Measurements from ENCODE around the gene CDH23.

GRCh38 chr10:71684356-71685173, 287.8 kb downstream of the CDH23 start:
- no peak for TF ChIP-seq POLR2AphosphoS5 (IDR thresholded peaks at IDR 0.05)
- peak in 2 of 5 experiments; percentile 7 to 21 for TF ChIP-seq CTCF (IDR thresholded peaks at IDR 0.05)

All from transverse colon (tissue), 4 donors.